ENCODE data around the gene SH2D4B.

- TF ChIP-seq, protein P1, sequence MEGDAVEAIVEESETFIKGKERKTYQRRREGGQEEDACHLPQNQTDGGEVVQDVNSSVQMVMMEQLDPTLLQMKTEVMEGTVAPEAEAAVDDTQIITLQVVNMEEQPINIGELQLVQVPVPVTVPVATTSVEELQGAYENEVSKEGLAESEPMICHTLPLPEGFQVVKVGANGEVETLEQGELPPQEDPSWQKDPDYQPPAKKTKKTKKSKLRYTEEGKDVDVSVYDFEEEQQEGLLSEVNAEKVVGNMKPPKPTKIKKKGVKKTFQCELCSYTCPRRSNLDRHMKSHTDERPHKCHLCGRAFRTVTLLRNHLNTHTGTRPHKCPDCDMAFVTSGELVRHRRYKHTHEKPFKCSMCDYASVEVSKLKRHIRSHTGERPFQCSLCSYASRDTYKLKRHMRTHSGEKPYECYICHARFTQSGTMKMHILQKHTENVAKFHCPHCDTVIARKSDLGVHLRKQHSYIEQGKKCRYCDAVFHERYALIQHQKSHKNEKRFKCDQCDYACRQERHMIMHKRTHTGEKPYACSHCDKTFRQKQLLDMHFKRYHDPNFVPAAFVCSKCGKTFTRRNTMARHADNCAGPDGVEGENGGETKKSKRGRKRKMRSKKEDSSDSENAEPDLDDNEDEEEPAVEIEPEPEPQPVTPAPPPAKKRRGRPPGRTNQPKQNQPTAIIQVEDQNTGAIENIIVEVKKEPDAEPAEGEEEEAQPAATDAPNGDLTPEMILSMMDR (IDR thresholded peaks at IDR 0.05; ENCODE audit: poor library complexity, severe bottlenecking) = no peak
- no peak for TF ChIP-seq TAF1 (IDR thresholded peaks at IDR 0.05; ENCODE audit: low read depth)
- no peak for TF ChIP-seq MXI1 (conservative IDR thresholded peaks at IDR 0.05; ENCODE audit: poor library complexity, severe bottlenecking)
- no peak for TF ChIP-seq EZH2 (IDR thresholded peaks at IDR 0.05; ENCODE audit: borderline replicate concordance, insufficient read depth, low read length, poor library complexity, severe bottlenecking)
- no peak for TF ChIP-seq REST (IDR thresholded peaks at IDR 0.05; ENCODE audit: borderline replicate concordance)
- no peak for TF ChIP-seq SMC3 (conservative IDR thresholded peaks at IDR 0.05; ENCODE audit: poor library complexity)
- no peak for TF ChIP-seq RAD21 (conservative IDR thresholded peaks at IDR 0.05)
- no peak for TF ChIP-seq POLR2AphosphoS5 (IDR thresholded peaks at IDR 0.05)
- TF ChIP-seq EP300 (conservative IDR thresholded peaks at IDR 0.05; ENCODE audit: poor library complexity, severe bottlenecking) = no peak
These were observed 153.7 kb downstream of the SH2D4B start for GRCh38 chr10:80691441-80691840.
